Measurements from ENCODE around the gene PTPRG.

PTPRG gene

DNA sequence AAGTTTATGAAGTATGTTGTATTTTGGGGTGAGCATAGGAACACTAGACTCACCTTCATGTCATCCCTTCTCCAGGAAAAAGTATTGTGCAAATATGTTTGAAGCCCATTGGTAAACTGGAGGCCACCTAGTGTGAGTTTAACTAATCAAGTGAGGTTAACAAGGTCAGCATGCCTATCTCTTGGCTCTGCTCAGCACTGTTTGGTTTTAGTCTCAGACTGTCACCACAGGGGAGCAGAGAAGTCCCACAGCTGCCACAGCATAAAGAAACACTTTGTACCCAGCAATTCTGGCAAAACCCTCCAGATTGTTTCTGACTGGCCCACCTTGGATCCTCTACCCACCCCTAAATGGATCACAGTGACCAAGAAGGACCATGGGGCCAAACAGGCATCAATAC, 659.2 kb downstream of the PTPRG start:
- DNase-seq = peak; percentile 2

DNA sequence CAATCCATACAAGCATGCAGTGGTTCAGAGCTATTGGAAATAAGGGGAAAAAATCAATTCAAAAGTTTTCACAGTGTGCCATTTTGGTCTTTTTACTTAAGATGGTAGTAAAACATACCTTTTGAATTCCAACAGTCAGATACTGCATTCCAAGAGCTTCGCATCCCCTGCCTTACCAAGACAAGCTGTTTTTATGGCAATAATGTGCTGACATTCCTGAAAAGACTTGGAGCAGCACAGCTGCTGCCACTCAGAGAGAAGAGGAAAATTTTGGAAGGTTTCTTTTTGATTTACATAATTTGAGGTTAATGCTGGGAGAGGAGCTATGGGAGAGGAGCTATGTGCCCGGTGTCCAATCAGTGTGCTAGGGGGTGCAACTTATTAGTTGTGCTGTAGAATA, 663.7 kb downstream of the PTPRG start:
- no peak for DNase-seq

DNA sequence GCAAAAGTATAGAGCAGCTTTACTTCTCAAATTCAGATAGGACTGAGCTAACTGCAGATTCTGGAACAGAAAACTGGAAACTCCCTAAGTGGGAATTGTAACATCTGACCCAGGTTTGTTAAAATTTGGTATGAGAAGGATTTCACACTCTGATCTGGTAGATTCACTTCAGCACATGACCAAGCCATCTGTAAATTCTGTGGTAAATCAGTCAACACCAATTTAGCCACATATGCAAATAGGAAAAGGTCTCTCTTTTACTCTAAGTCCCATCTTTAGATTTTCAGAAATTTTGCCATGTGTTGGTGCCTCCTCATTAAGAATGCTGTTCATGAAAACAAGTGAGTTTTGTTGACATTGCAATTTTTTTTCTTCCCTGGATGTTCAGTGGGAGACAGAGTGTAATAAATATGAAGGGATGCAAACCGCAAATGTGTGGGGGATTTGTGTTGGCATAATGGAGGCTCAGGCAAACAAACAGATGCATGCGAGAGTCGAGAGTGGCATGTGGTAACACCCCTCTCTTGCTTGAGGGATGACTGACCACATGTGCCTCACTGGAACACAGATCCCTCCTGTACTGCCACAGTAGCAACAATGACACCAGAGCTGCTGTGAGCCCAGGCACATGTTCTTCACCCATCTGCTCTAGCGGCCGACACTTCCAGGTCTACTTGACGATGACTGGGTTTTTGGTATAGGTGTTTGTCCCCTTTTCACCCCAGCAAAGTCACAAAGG, 665.4 kb downstream of the PTPRG start:
- DNase-seq = no peak

DNA sequence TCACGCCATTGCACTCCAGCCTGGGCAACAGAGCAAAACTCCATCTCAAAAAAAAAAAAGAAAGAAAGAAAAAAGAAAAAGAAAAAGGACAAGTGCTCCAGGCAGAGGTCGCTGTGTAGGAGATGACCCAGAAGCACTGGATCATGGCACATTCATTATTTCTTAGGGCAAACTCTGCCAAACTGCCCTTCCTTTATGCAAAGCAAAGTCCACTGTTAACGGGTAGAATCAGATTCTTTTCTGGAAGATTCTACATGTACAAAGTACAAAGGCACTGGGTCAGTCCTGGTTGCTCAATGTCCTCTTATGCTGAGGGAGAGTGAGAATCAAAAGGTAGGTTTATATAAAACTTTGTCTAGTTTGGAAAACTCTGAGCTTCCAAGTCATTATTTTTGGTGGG, 667.1 kb downstream of the PTPRG start:
- no peak for DNase-seq

DNA sequence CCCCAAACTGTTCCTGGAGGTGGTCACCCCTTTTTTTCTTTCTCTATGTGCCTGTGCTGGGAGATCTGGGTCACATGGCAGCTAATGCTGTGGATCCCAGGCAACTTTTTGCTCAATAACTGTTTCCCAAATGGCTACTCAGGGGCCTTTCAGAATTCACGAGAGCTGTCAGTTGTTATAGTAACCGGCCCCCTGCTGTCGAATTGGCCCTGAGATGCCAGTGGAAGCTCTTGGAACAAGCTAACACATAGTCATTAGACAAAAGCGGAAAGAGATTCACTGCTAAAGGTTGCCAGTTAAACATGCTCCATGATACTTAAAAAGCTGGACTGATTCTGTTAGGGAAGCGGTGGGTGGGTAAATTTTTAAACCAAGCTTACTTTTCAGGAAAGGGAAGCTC, 667.8 kb downstream of the PTPRG start:
- no peak for DNase-seq

DNA sequence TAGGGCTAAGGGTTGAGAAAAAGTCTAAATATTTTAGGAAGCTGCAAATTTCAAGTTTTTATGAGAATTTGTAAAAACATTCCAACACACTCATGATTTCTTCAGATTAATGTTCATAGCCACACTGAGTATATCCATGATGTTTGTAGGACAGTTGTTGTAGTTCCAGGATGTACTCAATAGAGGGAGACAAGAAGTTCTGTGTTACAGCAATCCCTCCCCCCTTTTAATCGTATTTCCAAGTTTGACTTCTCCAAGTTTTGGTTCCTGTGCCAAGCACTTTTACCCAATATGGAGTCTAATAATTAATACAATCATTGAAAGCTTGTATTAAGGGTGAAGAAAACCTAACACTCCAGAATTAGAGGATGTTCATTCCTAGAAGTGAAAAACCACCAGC, 668.5 kb downstream of the PTPRG start:
- peak; percentile 16 for DNase-seq

DNA sequence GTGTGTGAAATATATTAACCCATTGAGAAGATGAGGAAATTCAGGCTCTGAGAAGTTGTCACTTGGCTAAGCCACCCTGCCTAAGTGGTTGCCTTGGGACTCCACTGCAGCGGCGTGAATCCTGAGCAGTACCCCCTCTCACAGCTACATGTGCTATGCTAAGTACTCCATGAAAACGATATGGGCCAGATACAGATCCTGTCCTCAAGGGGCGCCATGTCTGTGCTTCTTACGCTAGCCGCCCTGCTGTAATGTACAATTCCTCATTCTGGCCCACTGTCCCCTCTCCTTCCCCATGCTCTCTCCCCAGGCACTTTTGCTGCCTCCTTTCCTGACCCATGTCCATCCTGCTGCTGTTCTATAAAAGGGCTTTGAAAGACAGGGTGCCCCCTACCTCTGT, 671.7 kb downstream of the PTPRG start:
- DNase-seq = no peak

DNA sequence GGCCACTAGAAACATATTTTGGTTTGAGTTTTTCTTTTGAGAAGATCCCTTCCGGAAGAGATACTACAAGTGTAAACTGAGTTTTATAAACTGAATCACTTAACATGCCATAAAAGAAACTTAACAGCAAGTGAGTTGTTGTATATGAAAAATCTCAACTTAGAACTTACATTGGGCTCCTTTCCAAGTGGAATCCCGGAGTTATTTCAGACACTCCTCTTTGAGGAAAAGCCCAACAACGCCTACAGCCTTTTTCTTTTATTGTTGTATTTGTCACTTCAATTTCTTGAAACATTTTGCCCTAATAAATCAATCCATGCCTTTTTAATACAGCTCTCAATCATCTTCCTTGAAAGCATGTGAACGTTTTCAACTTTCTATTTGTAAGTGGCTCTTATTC, 674.6 kb downstream of the PTPRG start:
- no peak for DNase-seq

DNA sequence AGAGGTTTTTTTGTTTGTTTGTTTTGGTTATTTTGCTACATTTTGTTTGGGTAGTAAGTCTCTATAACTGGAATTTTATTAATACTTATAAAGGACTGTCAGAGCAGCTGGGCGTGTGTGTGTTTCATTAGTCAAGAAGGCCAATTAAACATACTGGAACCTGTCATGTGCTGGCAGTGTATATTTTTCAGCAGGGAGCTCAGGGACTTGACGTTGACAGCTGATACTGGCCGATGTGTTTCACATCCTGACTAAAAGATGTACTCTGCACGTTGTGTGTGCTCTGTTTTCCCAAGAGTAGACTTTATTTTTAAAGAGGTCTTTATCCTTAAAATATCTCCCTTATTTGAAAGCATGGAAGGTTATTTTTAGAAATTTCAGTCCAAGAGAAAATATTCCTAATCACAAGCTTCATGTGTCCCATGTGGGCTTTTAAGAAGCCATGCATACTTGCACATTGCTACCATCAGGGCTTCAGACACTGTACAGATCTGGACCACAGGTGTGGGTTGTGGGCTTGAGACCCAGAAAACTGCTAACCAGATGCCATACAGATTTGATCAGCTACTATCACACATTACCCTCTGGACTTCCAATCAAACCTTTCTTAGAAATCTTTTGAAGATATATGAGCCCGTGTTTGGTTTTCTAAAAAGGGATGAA, 676.0 kb downstream of the PTPRG start:
- peak; percentile 9 for DNase-seq

DNA sequence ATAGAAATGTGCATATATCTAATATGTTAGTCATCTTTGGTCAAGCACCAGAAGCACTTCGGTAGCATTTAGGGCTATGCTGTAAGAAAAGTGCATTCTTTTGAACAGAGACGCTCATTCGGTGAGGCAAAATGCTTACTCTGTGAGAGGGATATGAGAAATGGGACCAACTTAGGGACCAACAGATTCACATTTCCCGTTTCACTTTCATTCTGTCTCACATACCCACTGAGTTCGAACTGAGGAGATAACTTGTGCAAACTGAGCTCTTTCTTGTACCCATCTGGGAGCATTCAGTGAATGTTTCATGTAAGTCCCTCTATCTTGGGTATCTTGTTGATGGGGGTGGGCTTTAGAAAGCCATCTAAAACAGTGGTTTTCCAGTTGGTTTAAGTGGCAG, 676.6 kb downstream of the PTPRG start:
- no peak for DNase-seq

DNA sequence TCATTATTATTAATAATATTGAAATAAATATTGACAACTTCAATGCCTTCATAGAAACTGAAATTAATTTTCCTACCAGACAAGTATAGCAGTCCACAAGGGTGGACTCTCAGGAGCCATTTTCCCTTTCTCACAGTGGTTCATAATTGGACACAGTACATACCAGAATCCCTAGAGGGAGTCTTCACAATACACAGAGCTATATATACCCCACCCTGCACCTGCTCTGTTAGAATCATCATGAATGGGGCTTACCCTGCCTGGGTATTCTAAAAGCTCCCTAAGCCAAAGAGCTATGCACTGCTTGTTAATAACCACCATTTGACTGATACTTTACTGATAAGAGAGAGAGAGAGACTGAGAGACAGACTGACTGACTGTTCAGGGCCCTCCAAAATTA, 677.1 kb downstream of the PTPRG start:
- peak; percentile 62 for DNase-seq

DNA sequence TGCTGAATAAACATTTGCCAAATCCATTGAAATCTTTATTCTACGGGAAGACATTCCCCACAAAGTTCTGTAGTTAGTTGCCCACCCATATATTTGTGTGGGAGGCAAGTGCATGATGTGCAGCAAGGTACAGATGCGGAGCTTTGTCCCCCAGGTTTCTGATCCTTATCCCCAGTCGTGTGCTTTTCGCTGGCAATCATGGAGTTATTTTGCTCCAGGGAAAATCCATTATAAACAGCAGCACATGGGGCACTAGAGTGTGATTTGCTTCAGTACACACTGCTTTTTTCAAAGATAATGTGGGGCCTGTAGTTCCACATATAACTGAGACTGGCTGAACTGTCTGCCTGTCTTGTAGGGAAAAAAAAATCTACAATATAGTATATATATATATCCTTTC, 679.9 kb downstream of the PTPRG start:
- DNase-seq = peak; percentile 33

DNA sequence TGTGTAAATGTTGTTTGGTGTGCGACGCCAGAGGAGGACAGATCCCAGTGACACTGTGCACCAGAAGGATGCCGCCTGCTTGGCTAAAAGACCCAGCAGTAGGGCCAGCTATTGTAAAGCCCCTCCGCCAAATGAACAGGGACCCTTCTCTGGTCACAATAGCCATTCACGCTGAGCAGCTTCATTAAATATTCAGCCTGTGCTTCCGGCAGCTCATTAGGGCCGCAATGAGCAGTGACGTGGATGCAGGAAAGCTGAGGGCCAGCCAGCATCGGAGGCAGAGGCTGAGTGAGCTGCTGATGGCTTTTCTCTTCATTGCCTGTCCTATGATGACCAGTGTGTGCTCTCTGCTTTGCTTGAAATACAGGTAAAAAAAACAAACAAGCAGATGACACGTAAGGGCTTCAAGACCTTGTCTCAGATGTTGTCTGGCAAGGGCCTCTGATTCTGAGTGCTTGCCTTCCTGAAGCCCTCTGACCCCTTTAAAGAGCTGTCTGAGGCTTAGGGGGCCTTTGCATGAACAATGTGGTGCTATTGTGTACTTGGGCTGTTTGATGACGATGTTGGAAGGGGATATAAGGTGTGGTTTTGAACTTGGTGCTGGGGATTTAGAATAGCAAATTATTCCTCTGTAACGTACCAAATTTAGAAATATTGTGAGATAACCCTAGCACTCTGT, 681.6 kb downstream of the PTPRG start:
- DNase-seq = no peak

DNA sequence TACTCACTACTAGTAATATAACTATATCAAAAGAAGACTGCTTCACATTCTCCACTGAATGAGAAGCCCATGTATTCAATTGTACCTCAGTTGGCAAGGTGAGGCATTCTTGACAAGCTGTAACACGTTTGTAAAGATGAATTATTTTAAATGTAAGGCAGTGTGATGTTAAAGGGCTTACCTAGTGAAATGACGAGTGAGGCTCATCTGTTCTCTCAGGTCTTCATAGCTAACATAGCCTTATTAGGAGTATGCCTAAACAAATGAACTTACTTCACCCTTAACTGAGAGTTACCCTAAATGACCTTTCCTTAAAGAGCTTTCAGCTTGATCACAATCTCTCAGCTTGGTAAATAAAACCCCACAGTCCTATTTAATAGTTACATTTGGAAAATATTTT, 684.7 kb downstream of the PTPRG start:
- DNase-seq = peak; percentile 2

DNA sequence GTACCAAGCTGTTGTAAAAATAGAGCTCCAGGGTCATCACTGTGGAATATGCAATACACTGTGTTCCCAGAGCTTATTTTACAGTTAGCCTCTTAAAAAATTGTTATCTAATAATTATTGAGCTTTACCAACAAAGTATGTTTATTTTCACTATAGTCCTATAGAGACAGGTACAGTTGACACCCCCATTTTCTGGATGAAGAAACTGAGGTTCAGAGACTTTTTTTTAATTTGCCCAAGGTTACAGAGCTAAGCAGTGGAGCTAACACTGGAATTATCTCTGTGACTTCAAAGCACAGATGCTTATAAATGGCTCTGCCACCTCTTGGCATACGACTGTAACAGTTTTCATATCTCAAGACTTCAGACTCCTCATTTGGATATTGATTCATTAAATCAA, 685.6 kb downstream of the PTPRG start:
- DNase-seq = no peak

DNA sequence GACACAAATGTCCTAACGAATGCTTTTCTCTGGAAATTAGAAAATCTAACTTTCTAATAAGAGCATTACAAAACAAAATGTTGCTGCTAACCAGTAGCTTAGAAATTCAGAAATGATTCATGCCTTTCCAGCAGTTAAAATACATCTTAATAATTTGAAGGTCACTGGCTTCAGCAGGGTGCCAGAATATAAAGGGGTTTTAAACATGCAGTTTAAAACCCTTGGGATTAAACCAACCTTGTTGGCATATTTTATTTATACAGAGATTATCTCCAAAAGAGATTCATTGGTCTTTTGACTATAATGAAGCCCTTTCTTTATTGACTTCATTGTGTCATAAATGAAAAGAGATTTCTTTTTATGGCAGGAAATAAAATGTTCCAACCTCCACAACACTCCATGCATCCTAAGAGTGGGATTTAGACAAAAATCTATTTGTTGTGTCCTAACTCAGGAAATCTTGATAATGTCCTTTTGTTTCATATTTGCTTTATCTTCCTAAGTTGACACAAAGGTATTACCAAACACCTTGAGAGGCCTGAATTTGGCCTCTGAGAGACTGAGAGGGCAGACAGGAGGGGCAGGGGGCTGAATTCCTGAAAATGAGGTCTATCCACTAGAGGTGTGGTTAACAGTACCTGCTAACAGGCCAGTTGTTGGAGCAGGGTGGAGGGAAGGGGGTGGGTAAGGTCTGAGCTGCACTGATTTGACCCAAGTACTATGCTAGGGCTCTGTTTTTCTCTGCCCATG, 687.5 kb downstream of the PTPRG start:
- no peak for DNase-seq

DNA sequence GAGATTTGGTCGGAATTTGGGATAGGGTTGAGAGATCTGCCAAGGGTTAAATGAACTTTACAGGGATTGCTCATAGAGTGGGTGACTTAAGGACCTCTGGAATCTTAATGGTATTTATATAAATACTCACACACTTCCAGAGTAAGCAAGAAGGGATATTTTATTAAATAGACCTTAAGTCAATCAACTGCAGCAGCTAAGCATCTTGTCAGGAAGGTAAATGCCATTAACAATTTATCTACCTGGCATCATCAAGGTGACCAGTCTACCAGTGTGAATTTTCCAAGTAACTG, 688.1 kb downstream of the PTPRG start:
- DNase-seq = no peak

DNA sequence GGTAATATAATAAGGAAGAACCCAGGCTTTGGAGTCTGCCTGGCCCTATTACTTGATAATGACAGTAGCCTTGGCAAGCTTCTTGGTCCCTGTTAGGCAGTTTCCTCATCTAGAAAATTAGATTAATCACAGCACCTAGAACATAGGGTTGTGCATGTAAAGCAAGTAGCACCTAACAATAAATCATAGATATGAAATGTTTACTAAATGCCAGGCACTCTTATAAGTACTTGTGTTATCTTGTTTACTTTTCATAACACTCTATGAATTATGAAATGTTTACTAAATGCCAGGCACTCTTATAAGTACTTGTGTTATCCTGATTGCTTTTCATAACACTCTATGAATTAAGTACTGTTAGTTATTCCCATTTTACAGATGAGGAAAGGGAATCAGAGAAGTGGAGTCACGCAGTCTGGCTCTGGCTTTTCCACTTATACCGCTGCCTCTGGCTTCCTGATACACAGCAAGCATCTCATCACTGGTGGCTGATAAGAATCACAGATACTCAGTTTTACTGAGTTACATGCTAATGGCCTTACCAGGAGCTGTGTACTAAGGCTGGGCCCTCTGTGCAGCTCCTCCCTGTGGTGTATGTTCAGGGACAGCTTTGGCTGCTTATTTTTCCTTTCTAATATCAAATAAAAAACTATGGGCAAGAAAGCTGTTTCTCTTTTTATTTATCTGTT, 688.6 kb downstream of the PTPRG start:
- no peak for DNase-seq

DNA sequence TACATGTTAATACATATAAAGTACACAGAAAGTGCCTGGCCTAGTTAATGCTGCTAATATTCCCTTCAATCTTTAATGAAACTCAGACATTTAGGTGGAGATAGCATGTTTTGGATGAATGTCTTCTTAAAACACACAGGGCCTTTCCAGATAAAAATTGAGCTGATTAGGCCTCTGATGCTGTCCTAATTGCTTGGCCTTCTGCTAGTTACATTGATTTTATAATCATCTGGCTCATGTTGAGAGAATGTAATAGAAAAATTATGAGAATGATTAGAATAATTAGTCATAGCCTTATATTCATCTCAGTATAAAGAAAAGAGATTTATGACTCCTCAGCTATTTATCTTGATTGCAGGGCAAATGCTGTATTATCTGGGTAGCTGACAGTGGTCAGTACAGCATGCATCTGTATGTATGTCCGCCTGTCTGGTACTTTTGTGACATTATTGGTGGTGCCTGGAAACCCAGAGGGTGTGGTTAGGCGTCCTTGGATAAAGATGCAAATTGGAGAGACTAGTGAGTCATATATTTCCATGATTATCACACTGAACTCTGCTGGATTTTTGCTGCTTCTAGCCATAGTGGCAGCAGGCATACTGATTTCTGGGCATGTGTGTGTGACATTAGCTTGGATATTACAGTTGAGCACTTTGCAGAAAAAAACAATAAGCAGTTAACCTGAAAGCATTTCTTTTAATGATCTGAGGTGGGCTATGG, 691.2 kb downstream of the PTPRG start:
- peak; percentile 56 for DNase-seq

DNA sequence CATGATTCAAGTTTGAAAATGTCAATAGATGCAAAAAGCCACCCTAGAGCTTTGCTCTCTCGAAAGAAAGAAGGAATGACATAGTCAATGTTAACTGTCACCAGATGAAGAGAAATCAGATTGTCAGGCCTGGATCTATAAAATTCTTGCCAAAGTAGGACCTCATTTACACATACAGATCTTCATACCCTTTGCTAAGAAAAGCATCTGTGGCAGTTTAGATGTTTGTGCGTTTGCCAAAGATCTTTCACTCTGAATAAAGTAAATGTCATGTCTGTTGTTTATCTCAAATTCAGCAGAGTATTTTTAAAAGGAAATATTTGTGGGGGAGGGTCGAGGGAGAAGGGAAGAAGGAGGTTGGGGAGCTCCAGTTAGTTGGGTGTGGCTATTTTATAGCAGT, 692.6 kb downstream of the PTPRG start:
- no peak for DNase-seq

DNA sequence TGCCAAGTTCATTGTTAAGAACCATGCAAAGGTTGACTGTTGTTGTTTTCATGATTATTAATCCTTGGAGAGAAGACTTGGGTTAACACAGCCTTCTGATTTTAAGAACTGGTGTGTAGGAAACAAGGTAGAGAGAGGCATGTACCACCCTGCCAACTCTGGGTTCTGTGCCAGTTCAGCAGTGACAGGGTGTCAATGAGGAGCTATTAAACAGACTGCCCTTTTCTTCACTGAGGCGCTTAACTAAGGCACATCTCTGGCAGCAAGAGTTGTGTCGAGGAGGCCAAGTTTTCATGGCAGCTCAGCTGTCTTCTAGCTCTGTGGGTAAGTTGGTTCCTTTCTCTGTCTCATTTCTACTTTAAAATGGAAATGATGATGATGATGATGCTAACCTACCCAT, 694.4 kb downstream of the PTPRG start:
- DNase-seq = no peak

DNA sequence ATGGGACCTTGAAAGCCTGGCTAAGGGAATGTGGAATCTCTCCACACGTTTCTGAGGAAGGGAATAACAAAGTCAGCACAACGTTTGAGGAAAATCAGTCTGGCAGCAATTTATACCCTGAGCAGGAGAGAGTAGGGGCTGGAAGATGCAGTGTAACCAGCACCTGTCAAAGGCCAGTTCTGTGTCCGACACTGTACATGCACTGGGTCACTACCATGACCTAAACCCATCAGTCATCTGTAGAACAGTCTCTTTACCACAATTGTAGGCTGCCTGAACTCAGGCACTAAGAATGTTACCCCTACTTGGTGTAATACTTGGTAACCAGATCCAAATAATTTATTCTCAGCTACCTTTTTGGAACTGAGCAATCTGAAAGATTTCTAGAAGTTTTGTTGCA, 698.6 kb downstream of the PTPRG start:
- DNase-seq = no peak

DNA sequence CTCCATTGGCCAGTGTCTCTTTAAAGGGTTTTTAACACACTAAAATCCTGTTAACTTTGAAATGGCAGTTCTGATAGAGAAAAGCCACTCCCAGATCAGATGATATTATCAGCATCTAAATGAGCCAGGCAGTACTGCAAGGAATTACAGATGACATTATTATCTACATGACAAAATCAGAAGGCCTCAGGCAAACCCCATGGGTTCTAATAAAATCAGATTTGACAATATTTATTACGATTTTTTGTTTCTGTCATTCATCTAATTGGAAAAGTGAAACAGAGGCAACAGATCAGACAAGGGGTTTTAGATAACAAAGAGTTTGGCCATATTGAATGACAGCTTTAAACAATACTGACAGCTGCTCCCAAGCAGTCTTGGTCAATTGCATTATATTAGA, 699.3 kb downstream of the PTPRG start:
- peak; percentile 71 for DNase-seq

All from NCI-H146 (cell line).